DMS79 treated with DMSO at 0.1 percent for 48 hours (cell line): ENCODE data around the gene CHMP4A.

Experiments used
- DNase-seq: peaks from one replicate; lab custom pipeline; 2025; lab: John Stamatoyannopoulos, UW

Gene CHMP4A

DNA sequence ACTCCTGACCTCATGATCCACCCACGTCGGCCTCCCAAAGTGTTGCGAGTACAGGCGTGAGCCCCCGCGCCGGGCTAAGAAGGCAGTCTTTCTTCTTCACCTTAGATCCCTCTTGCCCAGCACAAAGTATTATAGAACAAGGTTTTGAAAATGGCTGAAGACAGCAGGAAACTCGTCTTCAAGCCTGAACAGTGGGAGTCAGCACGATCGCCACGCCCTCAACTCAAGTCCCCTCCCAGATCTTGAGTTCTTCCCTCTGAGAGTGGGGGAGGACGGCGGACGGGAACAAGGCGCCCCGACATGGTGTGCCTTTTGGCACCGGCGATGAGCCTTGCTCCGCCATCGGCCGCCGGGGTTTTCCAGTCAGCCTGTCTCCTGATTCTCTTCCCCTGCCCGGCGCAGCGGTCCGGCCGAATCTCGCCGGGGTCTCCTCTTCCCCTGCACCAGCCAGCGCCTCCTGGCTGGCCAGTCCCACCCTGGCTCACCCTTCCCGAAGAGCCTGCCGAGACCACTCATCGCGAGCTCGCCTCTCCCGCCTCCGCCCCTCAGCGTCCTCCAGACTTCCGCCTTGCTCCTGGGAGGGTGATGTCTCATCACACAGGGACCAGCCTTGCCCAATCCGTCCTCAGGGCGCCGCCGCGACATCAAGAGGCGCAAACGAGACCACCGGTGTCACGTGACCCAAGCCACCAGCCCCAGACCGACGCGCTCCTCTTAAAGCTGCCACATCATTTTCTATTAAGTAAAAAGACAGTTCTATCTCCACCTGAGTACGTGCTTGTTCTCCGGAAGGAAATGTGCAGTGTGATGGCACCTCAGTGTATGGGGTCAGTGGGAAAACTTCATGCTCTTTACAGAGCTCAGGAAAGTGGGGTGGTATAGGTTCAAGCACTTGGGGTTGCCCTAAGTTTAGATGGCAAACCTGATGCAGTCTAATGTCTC lies at the start of gene CHMP4A:
Gene CHMP4A (minus strand): TSS at position 565 of the 942 bp plus-strand sequence. CDS start 49 bp downstream, at position 516.
- DNase-seq = peak; percentile 99

DNA sequence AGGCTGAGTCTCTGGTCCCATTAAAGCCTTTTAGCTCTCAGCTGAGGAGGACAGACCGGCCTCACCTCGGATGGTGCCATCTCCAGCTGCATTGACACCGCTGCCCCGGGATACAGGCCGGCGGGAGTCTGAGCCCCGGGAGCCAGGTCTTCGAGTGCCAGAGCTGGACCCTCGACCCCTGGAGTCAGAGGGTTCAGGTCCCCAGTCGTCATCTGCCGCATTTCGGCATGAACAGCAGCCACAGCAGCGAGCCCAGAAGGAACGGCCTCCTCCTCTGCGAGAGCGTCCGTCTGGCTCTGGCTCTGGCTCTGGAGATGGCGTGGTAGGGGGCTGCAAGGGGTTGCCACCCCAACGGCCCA lies 48.7 kb upstream of the CHMP4A start:
- no peak for DNase-seq

- DNase-seq = no peak
Observed at GRCh38 chr14:24261256-24261968, 48.1 kb upstream of the CHMP4A start.

DNA sequence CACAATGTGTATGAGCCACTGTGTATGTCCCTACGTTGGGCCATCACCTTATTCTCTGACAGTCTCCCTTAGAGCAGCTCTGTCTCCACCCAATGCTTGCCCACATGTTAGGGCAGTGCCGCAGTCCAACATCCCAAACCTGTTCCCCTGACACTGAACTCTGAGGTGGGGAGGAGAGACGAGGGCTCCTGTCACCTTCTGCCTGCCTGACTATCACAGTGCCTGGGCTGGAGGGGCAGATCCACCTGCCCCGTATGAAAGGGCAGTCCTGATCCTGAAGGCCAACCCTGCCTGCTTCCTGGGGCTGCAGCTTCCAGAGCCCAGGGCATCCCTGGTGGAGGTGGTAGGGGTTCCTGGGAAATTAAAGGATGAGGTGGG lies 47.5 kb upstream of the CHMP4A start:
- no peak for DNase-seq

- no peak for DNase-seq
Observed at GRCh38 chr14:24260026-24260779, 46.9 kb upstream of the CHMP4A start.

DNA sequence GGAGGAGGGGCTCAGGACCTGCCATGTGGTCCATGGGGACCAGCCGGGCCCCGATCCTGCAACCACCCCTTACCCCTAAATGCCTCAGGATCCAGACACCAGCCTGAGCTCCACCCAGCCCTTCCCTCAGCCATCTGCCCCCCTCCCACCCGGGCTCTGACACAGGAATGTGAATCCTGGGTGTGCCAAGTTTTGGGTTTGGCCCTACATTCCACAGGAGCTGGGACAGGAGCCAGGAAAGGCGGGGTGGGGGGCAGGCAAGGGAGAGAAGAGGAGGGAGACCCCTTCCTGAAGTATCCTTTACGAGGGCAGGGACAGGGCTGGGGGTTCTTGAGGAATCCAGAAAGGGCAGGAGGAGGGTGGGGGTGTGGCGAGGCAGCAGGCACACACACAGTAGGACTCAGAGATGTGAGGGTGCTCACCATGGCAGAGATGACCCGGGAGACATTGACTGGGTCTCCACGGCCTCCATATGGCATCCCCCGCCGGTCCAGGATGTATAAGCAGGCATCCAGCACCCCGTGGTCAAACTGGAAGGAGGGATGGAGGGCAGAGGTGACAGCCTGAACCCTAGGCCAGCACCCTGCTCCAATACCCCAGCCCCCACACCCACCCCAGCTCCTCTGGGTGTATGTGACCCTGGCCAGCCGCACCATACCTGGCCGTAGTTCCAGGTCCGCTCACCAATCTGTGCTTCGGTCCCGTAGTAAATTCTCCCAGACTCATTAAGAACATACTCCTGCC lies 46.2 kb upstream of the CHMP4A start:
- DNase-seq = no peak

- DNase-seq = no peak
Observed at GRCh38 chr14:24258548-24259265, 45.4 kb upstream of the CHMP4A start.

DNA sequence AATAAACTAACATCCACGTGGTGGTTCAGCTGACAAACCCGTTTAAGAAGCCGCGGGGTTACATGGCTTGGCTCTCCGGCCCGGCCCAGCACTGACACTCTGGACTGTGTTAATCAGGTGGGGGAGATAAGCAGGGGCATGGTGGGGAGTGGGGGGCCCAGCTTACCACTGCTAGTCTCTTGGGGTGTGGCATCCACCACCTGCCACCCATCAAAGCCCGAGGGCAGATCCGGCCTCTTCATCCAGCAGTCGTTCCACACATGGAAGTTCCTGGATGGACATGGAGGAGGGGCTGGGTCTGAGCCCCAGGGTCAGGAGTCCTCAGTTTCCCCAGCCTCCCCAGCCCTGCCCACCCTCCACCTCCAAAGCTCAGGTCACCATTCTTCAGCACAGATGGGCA lies 44.8 kb upstream of the CHMP4A start:
- DNase-seq = no peak

- DNase-seq = no peak
Observed at GRCh38 chr14:24256960-24257359, 43.7 kb upstream of the CHMP4A start.

DNA sequence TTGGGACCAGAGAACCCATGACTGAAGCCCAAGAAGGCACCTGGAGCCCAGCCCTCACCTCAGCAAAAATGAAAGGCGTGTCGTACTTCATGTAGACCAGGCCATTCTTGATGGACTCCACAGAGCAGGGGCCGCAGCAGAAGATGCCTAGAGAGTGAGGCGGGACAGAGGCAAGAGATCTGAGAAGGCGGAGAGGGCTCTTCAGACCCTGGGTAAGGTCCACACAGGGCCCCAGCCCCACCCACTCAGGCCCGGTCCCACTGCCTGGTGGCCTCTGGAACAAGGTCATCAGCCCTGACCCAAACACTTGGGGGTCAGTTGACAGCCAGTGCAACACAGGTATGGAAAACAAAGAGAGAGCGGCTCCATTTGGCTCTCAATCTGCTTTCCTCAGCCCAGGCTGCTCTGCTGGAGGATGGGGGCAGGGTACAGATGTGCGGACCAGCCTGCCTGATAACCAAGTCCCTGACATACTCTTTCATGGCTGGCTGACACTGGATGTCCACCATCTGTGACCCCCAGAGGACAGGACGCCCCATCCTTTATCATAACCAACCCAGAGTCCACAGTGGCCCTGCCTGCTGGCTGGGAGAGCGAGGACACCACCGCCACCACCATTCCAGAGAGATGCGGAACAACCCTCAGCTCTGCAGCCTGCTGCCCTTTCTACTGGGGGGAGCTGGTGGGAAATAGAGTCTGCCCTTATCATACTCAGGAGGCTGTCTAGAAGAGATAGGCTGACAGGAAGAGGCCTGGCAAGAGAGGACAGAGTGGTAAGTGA lies 42.8 kb upstream of the CHMP4A start:
- DNase-seq = no peak

DNA sequence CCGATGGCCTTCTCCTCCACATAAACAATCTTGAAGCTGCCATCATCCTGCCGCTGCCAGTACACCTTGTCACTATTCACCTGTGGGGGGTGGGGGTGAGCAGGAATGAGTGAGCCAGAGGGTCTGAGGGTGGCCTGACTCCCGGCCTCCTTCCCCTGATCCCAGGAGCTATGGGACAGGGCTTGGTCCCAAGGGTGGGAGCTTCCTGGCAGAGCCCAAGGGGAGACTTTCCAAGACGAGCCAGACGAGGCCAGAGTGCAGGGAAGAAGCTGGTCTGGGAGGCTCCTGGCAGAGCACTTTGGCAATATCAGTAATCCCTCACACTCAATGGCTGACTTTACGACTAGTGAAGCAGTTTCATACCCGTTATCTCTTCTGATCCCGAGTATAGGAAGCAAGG lies 42.1 kb upstream of the CHMP4A start:
- no peak for DNase-seq

DNA sequence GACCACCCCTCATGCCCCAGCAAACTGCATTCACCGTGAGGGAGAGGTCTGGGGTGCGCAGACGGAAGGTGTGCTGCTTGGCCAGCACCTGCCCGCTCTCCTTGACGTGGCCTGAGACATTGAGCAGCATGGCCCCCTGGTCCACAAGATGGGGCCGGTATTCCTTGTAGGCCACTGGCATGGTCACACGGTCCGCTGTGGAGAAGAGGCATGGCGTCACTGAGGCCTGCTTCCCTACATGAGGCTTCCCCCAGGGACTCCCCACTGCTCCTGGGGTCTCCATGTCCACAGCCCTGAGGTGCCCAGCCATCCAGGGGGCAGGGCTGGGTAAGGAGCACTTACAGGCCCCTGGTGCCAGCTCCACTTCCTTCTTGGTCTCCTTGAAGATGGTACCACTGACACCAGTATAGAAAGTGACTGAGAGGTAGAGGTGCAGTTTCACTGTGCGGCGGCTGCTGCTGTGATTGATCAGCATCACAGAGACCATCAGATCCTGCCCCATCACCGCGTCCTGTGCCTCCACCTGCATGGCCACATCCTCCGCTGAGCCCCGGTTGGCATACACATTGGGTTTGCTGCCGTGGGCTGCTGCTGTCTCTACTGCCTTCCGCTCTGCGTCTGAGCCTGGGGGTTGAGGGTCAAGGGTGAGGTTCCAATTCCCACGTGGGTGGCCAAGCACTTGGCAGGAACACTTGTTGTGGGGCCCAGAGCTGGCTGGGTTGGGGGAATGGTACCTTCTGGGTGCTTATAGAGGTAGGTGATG lies 41.5 kb upstream of the CHMP4A start:
- DNase-seq = no peak

GRCh38 chr14:24253936-24254335 lies 40.6 kb upstream of the CHMP4A start:
- no peak for DNase-seq

GRCh38 chr14:24252289-24253124 lies 39.2 kb upstream of the CHMP4A start:
- DNase-seq = no peak

- no peak for DNase-seq
Observed at GRCh38 chr14:24251880-24252288, 38.6 kb upstream of the CHMP4A start.

DNA sequence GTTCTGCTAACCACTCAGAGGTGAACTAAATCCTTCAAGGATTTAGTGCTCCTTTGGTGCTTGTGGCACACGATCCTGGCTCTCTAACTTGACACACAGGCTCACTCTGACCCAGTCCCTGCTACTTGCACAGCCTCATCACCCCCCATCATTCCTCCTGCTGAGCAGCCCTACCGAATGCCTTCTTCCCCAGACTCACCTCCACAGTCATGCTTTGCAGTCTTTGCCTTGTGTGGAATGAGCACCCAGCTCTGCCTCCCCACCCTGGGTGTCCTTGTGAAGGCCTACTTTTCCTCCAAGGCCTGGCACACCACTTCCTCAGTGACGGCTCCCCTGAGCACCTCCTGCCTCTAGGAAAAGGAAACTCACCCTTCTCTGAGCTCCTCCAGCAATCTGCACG lies 37.1 kb upstream of the CHMP4A start:
- DNase-seq = no peak

GRCh38 chr14:24249230-24250021 lies 36.1 kb upstream of the CHMP4A start:
- no peak for DNase-seq

- no peak for DNase-seq
Observed at GRCh38 chr14:24247422-24247821, 34.1 kb upstream of the CHMP4A start.
